HCT116 (cell line): Measurements from ENCODE around the gene SLC22A4.

ENCODE experiments used
- ELF1 ChIP-seq: IDR thresholded peaks from 2 replicates; pipeline ENCODE4 v1.6.1; 2012; ENCODE audit warnings: low read depth, borderline replicate concordance
- EZH2 ChIP-seq: fragments of 200-600 bp; sonication (generic); IDR thresholded peaks from 2 replicates; pipeline ENCODE4 v1.6.1; 2017; ENCODE audit warnings: antibody characterized with exemption, mixed run types
- EZH2phosphoT487 ChIP-seq: fragments of 200-600 bp; IDR thresholded peaks from 2 replicates; pipeline ENCODE4 v1.6.1; 2018; ENCODE audit warnings: antibody characterized with exemption, borderline replicate concordance
- FOSL1 ChIP-seq: IDR thresholded peaks from 2 replicates; pipeline ENCODE4 v1.6.1; 2012; ENCODE audit warnings: low read depth
- POLR2AphosphoS5 ChIP-seq: IDR thresholded peaks from 2 replicates; pipeline ENCODE4 v1.6.1; 2011; ENCODE audit warnings: mild to moderate bottlenecking, low read depth, low read length, moderate library complexity
- SIN3A ChIP-seq: IDR thresholded peaks from 2 replicates; pipeline ENCODE4 v1.6.1; 2012; ENCODE audit warnings: low read depth
- SP1 ChIP-seq: IDR thresholded peaks from 2 replicates; pipeline ENCODE4 v1.6.1; 2012; ENCODE audit warnings: low read depth
- SRF ChIP-seq: IDR thresholded peaks from 2 replicates; pipeline ENCODE4 v1.6.1; 2012; ENCODE audit warnings: low read depth
- TCF7L2 ChIP-seq: IDR thresholded peaks from 2 replicates; pipeline ENCODE4 v1.7.0; 2011; ENCODE audit warnings: borderline replicate concordance, inconsistent platforms; ENCODE audit not compliant: insufficient read depth, insufficient read length; ENCODE audit errors: extremely low read depth
- YY1 ChIP-seq: IDR thresholded peaks from 2 replicates; pipeline ENCODE4 v1.6.1; 2011; ENCODE audit warnings: low read length, low read depth, moderate library complexity, mild to moderate bottlenecking; ENCODE audit not compliant: insufficient replicate concordance; ENCODE audit errors: extremely low read depth
- ZNF274 ChIP-seq: fragments of 200-500 bp; sonication (Bioruptor generic); IDR thresholded peaks from 2 replicates; pipeline ENCODE4 v1.6.1; 2014; ENCODE audit warnings: mild to moderate bottlenecking, low read depth, low read length, inconsistent platforms
- TF ChIP-seq, protein P1 (sequence below), 3 experiments: fragments of 200-600 bp in 1 of 3; sonication (generic) in 1 of 3; IDR thresholded peaks in 2 of 3; conservative IDR thresholded peaks in 1 of 3; 2 replicates each; pipeline ENCODE4 v1.5.1; 2012 to 2017; ENCODE audit warnings: low read depth in 2 of 3, low read length in 2 of 3, antibody characterized with exemption in 1 of 3, borderline replicate concordance in 1 of 3, control low read depth in 1 of 3, mild to moderate bottlenecking in 1 of 3, mixed read lengths in 1 of 3, mixed run types in 1 of 3, moderate library complexity in 1 of 3; ENCODE audit not compliant: insufficient read depth in 1 of 3
- TF ChIP-seq, protein P2 (sequence below): IDR thresholded peaks from 2 replicates; pipeline ENCODE4 v1.6.1; 2012; ENCODE audit warnings: low read depth
- TF ChIP-seq, protein P3 (sequence below): IDR thresholded peaks from 2 replicates; pipeline ENCODE4 v1.6.1; 2012

GRCh38 chr5:132295505-132296411, 1.6 kb downstream of the SLC22A4 start:
- TF ChIP-seq, protein P1, sequence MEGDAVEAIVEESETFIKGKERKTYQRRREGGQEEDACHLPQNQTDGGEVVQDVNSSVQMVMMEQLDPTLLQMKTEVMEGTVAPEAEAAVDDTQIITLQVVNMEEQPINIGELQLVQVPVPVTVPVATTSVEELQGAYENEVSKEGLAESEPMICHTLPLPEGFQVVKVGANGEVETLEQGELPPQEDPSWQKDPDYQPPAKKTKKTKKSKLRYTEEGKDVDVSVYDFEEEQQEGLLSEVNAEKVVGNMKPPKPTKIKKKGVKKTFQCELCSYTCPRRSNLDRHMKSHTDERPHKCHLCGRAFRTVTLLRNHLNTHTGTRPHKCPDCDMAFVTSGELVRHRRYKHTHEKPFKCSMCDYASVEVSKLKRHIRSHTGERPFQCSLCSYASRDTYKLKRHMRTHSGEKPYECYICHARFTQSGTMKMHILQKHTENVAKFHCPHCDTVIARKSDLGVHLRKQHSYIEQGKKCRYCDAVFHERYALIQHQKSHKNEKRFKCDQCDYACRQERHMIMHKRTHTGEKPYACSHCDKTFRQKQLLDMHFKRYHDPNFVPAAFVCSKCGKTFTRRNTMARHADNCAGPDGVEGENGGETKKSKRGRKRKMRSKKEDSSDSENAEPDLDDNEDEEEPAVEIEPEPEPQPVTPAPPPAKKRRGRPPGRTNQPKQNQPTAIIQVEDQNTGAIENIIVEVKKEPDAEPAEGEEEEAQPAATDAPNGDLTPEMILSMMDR (IDR thresholded peaks at IDR 0.05 in 2 of 3, conservative IDR thresholded peaks at IDR 0.05 in 1 of 3; ENCODE audit: borderline replicate concordance in 1 of 3, insufficient read depth in 1 of 3, low read depth in 2 of 3, low read length in 2 of 3): no peak
- TF ChIP-seq, protein P2, sequence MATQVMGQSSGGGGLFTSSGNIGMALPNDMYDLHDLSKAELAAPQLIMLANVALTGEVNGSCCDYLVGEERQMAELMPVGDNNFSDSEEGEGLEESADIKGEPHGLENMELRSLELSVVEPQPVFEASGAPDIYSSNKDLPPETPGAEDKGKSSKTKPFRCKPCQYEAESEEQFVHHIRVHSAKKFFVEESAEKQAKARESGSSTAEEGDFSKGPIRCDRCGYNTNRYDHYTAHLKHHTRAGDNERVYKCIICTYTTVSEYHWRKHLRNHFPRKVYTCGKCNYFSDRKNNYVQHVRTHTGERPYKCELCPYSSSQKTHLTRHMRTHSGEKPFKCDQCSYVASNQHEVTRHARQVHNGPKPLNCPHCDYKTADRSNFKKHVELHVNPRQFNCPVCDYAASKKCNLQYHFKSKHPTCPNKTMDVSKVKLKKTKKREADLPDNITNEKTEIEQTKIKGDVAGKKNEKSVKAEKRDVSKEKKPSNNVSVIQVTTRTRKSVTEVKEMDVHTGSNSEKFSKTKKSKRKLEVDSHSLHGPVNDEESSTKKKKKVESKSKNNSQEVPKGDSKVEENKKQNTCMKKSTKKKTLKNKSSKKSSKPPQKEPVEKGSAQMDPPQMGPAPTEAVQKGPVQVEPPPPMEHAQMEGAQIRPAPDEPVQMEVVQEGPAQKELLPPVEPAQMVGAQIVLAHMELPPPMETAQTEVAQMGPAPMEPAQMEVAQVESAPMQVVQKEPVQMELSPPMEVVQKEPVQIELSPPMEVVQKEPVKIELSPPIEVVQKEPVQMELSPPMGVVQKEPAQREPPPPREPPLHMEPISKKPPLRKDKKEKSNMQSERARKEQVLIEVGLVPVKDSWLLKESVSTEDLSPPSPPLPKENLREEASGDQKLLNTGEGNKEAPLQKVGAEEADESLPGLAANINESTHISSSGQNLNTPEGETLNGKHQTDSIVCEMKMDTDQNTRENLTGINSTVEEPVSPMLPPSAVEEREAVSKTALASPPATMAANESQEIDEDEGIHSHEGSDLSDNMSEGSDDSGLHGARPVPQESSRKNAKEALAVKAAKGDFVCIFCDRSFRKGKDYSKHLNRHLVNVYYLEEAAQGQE: no peak
- no peak for TF ChIP-seq ZNF274
- no peak for TF ChIP-seq EZH2
- TF ChIP-seq SIN3A: no peak
- no peak for TF ChIP-seq SRF
- TF ChIP-seq FOSL1: no peak
- TF ChIP-seq POLR2AphosphoS5: no peak
- no peak for TF ChIP-seq ELF1
- no peak for TF ChIP-seq EZH2phosphoT487
- TF ChIP-seq, protein P3, sequence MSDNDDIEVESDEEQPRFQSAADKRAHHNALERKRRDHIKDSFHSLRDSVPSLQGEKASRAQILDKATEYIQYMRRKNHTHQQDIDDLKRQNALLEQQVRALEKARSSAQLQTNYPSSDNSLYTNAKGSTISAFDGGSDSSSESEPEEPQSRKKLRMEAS: no peak
- no peak for TF ChIP-seq YY1
- no peak for TF ChIP-seq SP1
- TF ChIP-seq TCF7L2: no peak
